ENCODE results near the gene RILPL2.

DNA sequence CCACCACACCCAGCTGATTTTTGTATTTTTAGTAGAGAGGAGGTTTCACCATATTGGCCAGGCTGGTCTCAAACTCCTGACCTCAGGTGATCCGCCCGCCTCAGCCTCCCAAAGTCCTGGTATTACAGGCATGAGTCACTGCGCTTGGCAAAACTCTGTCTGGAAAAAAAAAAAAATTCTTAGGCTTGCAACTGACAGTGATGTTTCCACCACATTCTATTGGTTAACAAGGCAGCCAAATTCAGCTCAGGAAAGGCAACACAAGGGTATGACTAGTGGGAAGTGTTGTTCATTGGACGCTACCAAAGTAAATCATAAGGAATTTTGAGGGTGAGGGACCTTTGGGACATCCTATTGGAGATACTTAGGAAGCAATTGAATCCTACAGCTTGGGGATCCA is 69.0 kb downstream of the RILPL2 start:
- no peak for TF ChIP-seq POLR2A (IDR thresholded peaks at IDR 0.05)
- TF ChIP-seq, protein P1, sequence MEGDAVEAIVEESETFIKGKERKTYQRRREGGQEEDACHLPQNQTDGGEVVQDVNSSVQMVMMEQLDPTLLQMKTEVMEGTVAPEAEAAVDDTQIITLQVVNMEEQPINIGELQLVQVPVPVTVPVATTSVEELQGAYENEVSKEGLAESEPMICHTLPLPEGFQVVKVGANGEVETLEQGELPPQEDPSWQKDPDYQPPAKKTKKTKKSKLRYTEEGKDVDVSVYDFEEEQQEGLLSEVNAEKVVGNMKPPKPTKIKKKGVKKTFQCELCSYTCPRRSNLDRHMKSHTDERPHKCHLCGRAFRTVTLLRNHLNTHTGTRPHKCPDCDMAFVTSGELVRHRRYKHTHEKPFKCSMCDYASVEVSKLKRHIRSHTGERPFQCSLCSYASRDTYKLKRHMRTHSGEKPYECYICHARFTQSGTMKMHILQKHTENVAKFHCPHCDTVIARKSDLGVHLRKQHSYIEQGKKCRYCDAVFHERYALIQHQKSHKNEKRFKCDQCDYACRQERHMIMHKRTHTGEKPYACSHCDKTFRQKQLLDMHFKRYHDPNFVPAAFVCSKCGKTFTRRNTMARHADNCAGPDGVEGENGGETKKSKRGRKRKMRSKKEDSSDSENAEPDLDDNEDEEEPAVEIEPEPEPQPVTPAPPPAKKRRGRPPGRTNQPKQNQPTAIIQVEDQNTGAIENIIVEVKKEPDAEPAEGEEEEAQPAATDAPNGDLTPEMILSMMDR (IDR thresholded peaks at IDR 0.05): no peak
